ENCODE results near the gene FAAP100. TPM values are rescaled to one million over a fixed set of nuclear protein-coding genes. Genes with fewer than 3 reads are reported as not detected.
A peak's percentile ranks its signal among the peaks of the same experiment; 100 is the strongest.

Gene FAAP100
- total and polyA plus RNA-seq, 3 experiments from 2014 or later: 19.2 to 55.3 (median 52.5) TPM

DNA sequence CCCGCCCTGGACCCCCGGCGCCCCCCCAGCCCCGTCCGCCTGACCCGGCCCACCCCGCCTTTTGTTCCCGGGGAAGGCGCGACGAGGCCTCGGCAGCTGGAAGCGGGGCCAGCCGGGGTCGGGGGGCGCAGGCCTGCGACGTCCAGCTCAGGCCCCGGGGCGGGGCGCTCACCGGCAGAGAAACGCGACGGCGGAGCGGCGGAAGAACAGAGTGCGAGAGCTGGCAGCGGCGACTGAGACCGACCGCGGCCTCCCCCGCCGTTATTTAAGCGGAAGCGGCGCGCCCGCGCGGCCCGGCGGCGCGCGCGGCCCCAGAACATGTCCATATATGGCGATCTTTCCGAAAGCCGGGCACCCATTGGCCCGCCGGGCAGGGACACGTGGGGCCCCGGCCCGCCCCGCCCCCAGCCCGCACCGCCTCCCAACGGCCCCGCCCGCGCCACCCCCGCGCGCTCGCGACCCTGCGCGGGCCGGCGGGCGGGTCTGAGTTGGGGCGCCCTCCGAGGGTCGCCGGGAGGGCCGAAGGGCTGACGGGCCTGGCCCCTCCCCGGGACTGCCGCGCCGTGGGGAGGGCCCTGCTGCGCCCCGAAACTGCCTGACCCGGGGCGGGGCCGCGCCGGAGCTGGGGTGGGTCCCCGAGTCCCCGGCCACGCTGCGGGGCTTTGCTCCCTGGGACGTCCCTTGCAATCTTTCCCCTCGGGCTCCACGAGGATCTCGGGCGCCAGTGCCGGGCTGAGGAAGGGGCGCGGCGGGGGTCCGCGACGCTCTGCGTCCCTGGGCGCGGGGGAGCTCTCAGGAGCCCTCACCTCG lies 39.4 kb downstream of the FAAP100 start, which contains the start of gene ACTG1:
Gene ACTG1, minus strand, starts transcription at position 238 of the 810 bp plus-strand sequence. CDS start 445 bp downstream, outside the sequence.
- peak within 1 kb of the TSS; percentile 93 to 99 (median 98) for H3K4me3 Mint-ChIP-seq
- peak; percentile 85 to 95 (median 88) for DNase-seq
- peak within 1 kb of the TSS; percentile 92 to 98 (median 96) for H3K27ac Mint-ChIP-seq
- peaks cover 30 to 42% (median 32%) of the 10 kb centered on the region in 3 donors for H3K36me3 Mint-ChIP-seq
- peak within 1 kb of the TSS; percentile 85 for H3K27ac ChIP-seq (ENCODE audit: low read depth, low read length)
- H3K27me3 ChIP-seq (ENCODE audit: insufficient read depth, low read length, poor library complexity, severe bottlenecking): no peaks in the 10 kb centered on the region
- CTCF ChIA-PET: no interaction called here
- H3K4me3 ChIP-seq (ENCODE audit: low read length): peak within 1 kb of the TSS; percentile 92
- no peaks in the 10 kb centered on the region for H3K9me3 ChIP-seq (ENCODE audit: low read length)
- peaks cover 36% of the 10 kb centered on the region for H3K4me1 ChIP-seq (ENCODE audit: insufficient read depth, low read length)
- peaks cover 46 to 74% (median 56%) of the 10 kb centered on the region in 3 donors for H3K4me1 Mint-ChIP-seq
- POLR2A ChIA-PET: interaction anchor here (0.5 to 2.0 kb wide), 6 partner anchors 28 to 276 kb away, joined by 3 to 9 read pairs (median 6); partner anchors contain the start of genes FAAP100, NDUFAF8 and TEPSIN
- H3K36me3 ChIP-seq (ENCODE audit: insufficient read depth, low read length): peaks cover 33% of the 10 kb centered on the region
- peaks cover 0 to 1% (median 0%) of the 10 kb centered on the region in 5 donors for H3K9me3 Mint-ChIP-seq
- peaks cover 0 to 15% of the 10 kb centered on the region in 2 donors for H3K27me3 Mint-ChIP-seq

DNA sequence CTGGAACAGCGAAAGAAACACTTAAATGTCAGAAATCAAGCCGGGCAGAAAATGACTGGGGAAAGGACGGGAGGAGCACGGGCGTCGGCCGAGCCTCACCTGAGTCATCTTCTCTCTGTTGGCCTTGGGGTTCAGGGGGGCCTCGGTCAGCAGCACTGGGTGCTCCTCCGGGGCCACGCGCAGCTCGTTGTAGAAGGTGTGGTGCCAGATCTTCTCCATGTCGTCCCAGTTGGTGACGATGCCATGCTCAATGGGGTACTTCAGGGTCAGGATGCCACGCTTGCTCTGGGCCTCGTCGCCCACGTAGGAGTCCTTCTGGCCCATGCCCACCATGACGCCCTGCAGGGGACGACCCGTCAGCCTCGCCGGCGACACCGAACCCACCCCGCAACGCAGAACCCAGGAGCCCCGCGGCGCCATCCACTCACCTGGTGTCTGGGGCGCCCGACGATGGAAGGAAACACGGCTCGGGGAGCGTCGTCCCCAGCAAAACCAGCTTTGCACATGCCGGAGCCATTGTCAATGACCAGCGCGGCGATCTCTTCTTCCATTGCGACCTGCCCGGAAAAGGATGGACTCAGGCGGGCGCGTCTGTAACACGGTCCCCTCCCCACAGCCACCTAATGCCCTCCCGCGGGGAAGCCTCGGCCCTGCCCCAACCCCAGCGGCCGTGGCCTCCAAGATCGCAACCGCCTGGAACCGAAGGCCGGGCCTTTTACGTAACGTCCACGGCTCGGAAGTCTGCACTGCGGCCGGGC lies 40.2 kb downstream of the FAAP100 start:
- CTCF ChIA-PET: interaction anchor here (1.8 to 2.1 kb wide), 2 partner anchors 28 to 40 kb away, joined by 6 to 8 read pairs; partner anchors contain the start of gene FAAP100
- H3K27me3 Mint-ChIP-seq: peaks cover 0 to 15% of the 10 kb centered on the region in 2 donors
- Histone ChIP-seq H3K36me3 (ENCODE audit: insufficient read depth, low read length) (peaks cover 33% of the 10 kb centered on the region), H3K4me1 (ENCODE audit: insufficient read depth, low read length) (peaks cover 35% of the 10 kb centered on the region), H3K4me3 (ENCODE audit: low read length) (peak overlapping the region; percentile 92), H3K27me3 (ENCODE audit: insufficient read depth, low read length, poor library complexity, severe bottlenecking) (no peaks in the 10 kb centered on the region), H3K27ac (ENCODE audit: low read depth, low read length) (peak overlapping the region; percentile 85), H3K9me3 (ENCODE audit: low read length) (no peaks in the 10 kb centered on the region)
- peak overlapping the region; percentile 93 to 99 (median 98) for H3K4me3 Mint-ChIP-seq
- DNase-seq: peak in 4 of 5 donors; percentile 31 to 58 (median 41)
- H3K9me3 Mint-ChIP-seq: peaks cover 0 to 1% (median 0%) of the 10 kb centered on the region in 5 donors
- POLR2A ChIA-PET: interaction anchor here (0.5 to 2.0 kb wide), 4 partner anchors 27 to 275 kb away, joined by 3 to 9 read pairs (median 8); partner anchors contain the start of genes FAAP100, NDUFAF8 and TEPSIN
- peak overlapping the region; percentile 90 to 98 (median 96) for H3K27ac Mint-ChIP-seq
- H3K4me1 Mint-ChIP-seq: peaks cover 48 to 74% (median 59%) of the 10 kb centered on the region in 3 donors
- peaks cover 30 to 42% (median 32%) of the 10 kb centered on the region in 3 donors for H3K36me3 Mint-ChIP-seq

DNA sequence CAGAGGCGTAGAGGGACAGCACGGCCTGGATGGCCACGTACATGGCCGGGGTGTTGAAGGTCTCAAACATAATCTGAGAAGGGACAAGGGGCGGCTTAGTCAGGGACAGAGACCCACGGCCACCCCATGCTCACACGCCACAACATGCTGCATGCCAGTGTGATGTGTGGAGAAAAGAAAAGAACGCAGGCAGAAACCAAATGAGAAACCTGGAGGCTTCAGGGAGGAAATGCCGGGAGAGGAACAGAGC lies 40.7 kb downstream of the FAAP100 start:
- Mint-ChIP-seq H3K27ac (peak overlapping the region; percentile 90 to 98 (median 96)), H3K27me3 (peaks cover 0 to 15% of the 10 kb centered on the region in 2 donors), H3K9me3 (peaks cover 0 to 1% (median 0%) of the 10 kb centered on the region in 5 donors), H3K4me3 (peak overlapping the region; percentile 93 to 99 (median 98)), H3K4me1 (peaks cover 46 to 69% (median 56%) of the 10 kb centered on the region in 3 donors), H3K36me3 (peaks cover 30 to 42% (median 32%) of the 10 kb centered on the region in 3 donors)
- Histone ChIP-seq H3K4me3 (ENCODE audit: low read length) (peak overlapping the region; percentile 92), H3K4me1 (ENCODE audit: insufficient read depth, low read length) (peaks cover 32% of the 10 kb centered on the region), H3K9me3 (ENCODE audit: low read length) (no peaks in the 10 kb centered on the region), H3K27me3 (ENCODE audit: insufficient read depth, low read length, poor library complexity, severe bottlenecking) (no peaks in the 10 kb centered on the region), H3K36me3 (ENCODE audit: insufficient read depth, low read length) (peaks cover 33% of the 10 kb centered on the region), H3K27ac (ENCODE audit: low read depth, low read length) (peak overlapping the region; percentile 85)
- DNase-seq: no peak
- ChIA-PET POLR2A (interaction anchor here (1.3 to 2.0 kb wide), 2 partner anchors 41 to 273 kb away, joined by 8 to 9 read pairs; partner anchors contain the start of genes FAAP100, NDUFAF8 and TEPSIN), CTCF (interaction anchor here (1.8 to 2.1 kb wide), 2 partner anchors 27 to 41 kb away, joined by 6 to 8 read pairs; partner anchors contain the start of gene FAAP100)

DNA sequence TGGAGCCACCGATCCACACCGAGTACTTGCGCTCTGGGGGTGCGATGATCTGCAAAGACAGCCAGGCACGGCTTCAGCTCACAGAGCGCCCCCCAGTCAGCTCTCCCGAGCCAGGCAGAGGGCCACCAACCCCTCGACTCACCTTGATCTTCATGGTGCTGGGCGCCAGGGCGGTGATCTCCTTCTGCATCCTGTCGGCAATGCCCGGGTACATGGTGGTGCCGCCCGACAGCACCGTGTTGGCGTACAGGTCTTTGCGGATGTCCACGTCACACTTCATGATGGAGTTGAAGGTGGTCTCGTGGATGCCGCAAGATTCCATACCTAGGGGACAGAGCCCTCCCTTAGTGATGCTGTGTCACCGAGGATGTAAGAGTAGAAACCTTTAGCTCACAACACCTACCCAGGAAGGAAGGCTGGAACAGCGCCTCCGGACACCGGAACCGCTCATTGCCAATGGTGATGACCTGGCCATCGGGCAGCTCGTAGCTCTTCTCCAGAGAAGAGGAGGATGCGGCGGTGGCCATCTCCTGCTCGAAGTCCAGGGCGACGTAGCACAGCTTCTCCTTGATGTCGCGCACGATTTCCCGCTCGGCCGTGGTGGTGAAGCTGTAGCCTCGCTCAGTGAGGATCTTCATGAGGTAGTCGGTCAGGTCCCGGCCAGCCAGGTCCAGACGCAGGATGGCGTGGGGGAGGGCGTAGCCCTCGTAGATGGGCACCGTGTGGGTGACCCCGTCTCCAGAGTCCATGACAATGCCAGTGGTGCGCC lies 41.2 kb downstream of the FAAP100 start:
- peaks cover 33% of the 10 kb centered on the region for H3K36me3 ChIP-seq (ENCODE audit: insufficient read depth, low read length)
- Mint-ChIP-seq H3K4me3 (peak overlapping the region; percentile 93 to 99 (median 98)), H3K36me3 (peaks cover 30 to 42% (median 32%) of the 10 kb centered on the region in 3 donors), H3K27ac (peak overlapping the region; percentile 90 to 98 (median 96)), H3K9me3 (peaks cover 0 to 1% (median 0%) of the 10 kb centered on the region in 5 donors), H3K27me3 (peaks cover 0 to 15% of the 10 kb centered on the region in 2 donors), H3K4me1 (peaks cover 40 to 64% (median 51%) of the 10 kb centered on the region in 3 donors)
- POLR2A ChIA-PET: interaction anchor here (0.8 to 1.4 kb wide), 3 partner anchors 23 to 42 kb away, joined by 3 to 8 read pairs (median 3); partner anchors contain the start of gene FAAP100
- H3K4me3 ChIP-seq (ENCODE audit: low read length): peak overlapping the region; percentile 92
- H3K27ac ChIP-seq (ENCODE audit: low read depth, low read length): peak overlapping the region; percentile 85
- peak in 4 of 5 donors; percentile 28 to 70 (median 58) for DNase-seq
- no peaks in the 10 kb centered on the region for H3K9me3 ChIP-seq (ENCODE audit: low read length)
- CTCF ChIA-PET: interaction anchor here (1.8 to 2.1 kb wide), 2 partner anchors 27 to 41 kb away, joined by 6 to 8 read pairs; partner anchors contain the start of gene FAAP100
- H3K27me3 ChIP-seq (ENCODE audit: insufficient read depth, low read length, poor library complexity, severe bottlenecking): no peaks in the 10 kb centered on the region
- H3K4me1 ChIP-seq (ENCODE audit: insufficient read depth, low read length): peaks cover 26% of the 10 kb centered on the region

DNA sequence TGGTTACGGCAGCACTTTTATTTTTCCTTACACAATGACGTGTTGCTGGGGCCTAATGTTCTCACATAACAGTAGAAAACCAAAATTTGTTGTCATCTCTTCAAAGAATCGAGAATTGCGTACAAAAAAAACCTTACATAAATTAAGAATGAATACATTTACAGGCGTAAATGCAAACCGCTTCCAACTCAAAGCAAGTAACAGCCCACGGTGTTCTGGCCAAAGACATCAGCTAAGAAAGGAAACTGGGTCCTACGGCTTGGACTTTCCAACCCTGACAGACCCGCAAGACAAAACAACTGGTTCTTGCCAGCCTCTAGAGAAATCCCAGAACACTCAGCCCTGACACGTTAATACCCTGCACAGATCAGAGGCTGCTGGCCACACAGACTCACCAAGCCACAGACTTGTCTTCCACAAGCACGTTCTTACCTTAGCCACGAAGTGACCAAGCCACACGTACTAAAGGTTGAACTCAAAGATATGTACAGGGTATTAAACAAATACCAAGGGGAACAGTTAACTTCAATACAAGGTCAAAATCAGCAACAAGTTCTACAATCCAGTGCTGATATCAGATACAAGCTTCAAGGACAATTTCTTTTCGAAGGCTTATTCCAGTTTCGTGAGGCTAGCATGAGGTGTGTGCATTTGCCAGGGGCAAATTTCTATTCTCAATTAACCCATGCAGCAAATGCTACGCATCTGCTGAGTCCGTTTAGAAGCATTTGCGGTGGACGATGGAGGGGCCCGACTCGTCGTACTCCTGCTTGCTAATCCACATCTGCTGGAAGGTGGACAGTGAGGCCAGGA lies 42.0 kb downstream of the FAAP100 start:
- peaks cover 0 to 1% (median 0%) of the 10 kb centered on the region in 5 donors for H3K9me3 Mint-ChIP-seq
- no peak for DNase-seq
- H3K36me3 Mint-ChIP-seq: peaks cover 30 to 41% (median 32%) of the 10 kb centered on the region in 3 donors
- H3K4me1 Mint-ChIP-seq: peaks cover 34 to 56% (median 43%) of the 10 kb centered on the region in 3 donors
- H3K4me3 ChIP-seq (ENCODE audit: low read length): peak overlapping the region; percentile 92
- peaks cover 33% of the 10 kb centered on the region for H3K36me3 ChIP-seq (ENCODE audit: insufficient read depth, low read length)
- H3K4me1 ChIP-seq (ENCODE audit: insufficient read depth, low read length): peaks cover 19% of the 10 kb centered on the region
- POLR2A ChIA-PET: interaction anchor here (0.8 to 1.4 kb wide), 4 partner anchors 9 to 42 kb away, joined by 3 to 8 read pairs (median 4); partner anchors contain the start of gene FAAP100
- H3K27ac Mint-ChIP-seq: peak overlapping the region; percentile 90 to 98 (median 96)
- H3K27me3 ChIP-seq (ENCODE audit: insufficient read depth, low read length, poor library complexity, severe bottlenecking): no peaks in the 10 kb centered on the region
- H3K4me3 Mint-ChIP-seq: peak overlapping the region; percentile 93 to 99 (median 98)
- H3K9me3 ChIP-seq (ENCODE audit: low read length): no peaks in the 10 kb centered on the region
- CTCF ChIA-PET: interaction anchor here (1.8 to 2.8 kb wide), 3 partner anchors 26 to 219 kb away, joined by 6 to 8 read pairs (median 7); partner anchors contain the start of gene FAAP100
- peaks cover 0 to 15% of the 10 kb centered on the region in 2 donors for H3K27me3 Mint-ChIP-seq
- peak overlapping the region; percentile 85 for H3K27ac ChIP-seq (ENCODE audit: low read depth, low read length)

DNA sequence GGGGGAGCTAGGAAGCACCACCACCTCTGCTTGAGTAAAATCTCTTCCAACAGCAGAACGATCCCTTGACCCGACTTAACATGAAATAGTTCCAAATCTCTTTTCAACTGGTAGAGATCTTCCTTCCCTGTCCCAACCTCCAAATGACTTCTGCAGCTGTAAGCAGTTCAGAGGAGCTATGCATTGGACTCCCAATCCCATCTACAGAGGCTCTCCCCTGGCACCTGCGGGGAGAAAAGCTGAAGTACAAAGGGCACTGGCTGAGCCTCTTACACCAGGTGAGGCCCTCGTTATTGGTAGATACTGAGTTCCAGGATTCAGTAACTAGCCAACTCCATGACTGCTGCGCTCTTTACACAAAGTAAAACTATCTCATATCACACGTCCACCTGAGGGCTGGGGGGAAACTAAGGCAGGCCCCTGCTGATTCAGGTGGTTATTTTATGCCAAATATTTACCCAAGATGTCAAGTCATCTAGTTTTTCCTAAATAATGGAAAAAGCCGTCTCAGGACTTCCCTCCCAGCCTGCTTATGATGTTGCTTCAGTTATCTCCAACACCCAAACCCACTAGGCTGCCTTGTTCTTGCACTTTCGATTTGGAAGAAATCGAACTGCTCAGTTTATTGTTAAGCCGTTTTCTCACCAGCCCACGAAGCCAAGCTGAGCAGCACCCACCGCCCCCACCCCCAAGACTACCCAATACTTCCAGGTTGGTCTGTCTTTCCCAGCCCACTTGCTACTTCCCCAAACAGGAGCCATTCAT lies 42.8 kb downstream of the FAAP100 start:
- peaks cover 34 to 55% (median 41%) of the 10 kb centered on the region in 3 donors for H3K4me1 Mint-ChIP-seq
- peak overlapping the region; percentile 93 to 99 (median 98) for H3K4me3 Mint-ChIP-seq
- Histone ChIP-seq H3K9me3 (ENCODE audit: low read length) (no peaks in the 10 kb centered on the region), H3K4me1 (ENCODE audit: insufficient read depth, low read length) (peaks cover 19% of the 10 kb centered on the region), H3K27me3 (ENCODE audit: insufficient read depth, low read length, poor library complexity, severe bottlenecking) (no peaks in the 10 kb centered on the region), H3K27ac (ENCODE audit: low read depth, low read length) (peak overlapping the region; percentile 85), H3K4me3 (ENCODE audit: low read length) (peak overlapping the region; percentile 92), H3K36me3 (ENCODE audit: insufficient read depth, low read length) (peaks cover 33% of the 10 kb centered on the region)
- peaks cover 0 to 1% (median 0%) of the 10 kb centered on the region in 5 donors for H3K9me3 Mint-ChIP-seq
- ChIA-PET POLR2A (interaction anchor here (0.9 to 1.3 kb wide), 4 partner anchors 9 to 112 kb away, joined by 3 to 6 read pairs (median 5); partner anchors contain the start of gene FAAP100), CTCF (interaction anchor here (2.7 to 2.8 kb wide), 2 partner anchors 24 to 218 kb away, joined by 7 to 10 read pairs; no protein-coding TSS in a partner anchor)
- peaks cover 30 to 41% (median 32%) of the 10 kb centered on the region in 3 donors for H3K36me3 Mint-ChIP-seq
- peak in 2 of 5 donors; percentile 49 to 56 for DNase-seq
- peaks cover 0 to 15% of the 10 kb centered on the region in 2 donors for H3K27me3 Mint-ChIP-seq
- peak overlapping the region; percentile 90 to 98 (median 96) for H3K27ac Mint-ChIP-seq

All from CD8-positive, alpha-beta memory T cell (primary cell).